GM12892 (cell line): ENCODE measurements around the gene RPTN.

ENCODE experiments used
- POLR2A ChIP-seq: IDR thresholded peaks from 2 replicates; pipeline ENCODE4 v1.6.1; 2011; ENCODE audit warnings: low read depth, low read length, control low read depth
- TAF1 ChIP-seq: IDR thresholded peaks from 2 replicates; pipeline ENCODE4 v1.6.1; 2011; ENCODE audit warnings: low read depth, mild to moderate bottlenecking, control low read depth, low read length, borderline replicate concordance

DNA sequence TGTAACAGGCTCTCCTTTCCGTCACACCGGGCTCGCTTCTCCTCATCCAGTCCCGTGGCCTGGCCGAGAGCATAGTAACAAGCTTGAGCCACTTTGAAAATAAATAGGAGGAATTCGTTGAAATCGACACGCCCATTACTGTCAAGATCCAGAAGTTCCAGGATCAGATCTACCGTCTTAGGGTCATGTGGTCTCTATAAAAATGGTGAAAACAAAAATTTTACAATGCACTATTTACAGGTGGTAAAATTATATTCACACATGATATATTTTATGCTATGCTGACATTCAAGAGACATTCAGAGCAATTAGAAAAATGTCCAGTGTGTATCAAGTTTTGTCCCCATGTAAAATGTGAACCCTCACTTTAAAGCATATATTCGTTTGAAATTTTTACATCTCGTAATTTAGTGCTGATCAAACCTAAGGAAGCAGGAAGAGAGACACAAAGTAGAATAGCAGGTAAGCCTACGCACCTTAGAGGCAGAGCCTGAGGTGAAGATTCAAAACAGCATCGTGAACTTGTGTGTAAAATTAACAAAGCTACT lies 46.1 kb downstream of the RPTN start:
- TF ChIP-seq POLR2A (no peak), TAF1 (no peak)
